Central memory CD8-positive, alpha-beta T cell (primary cell): Measurements from ENCODE around the gene ABCC1.

Experiments used
- ATAC-seq: fragments of 150-1000 bp; cut with Tn5 transposase; replicated peaks from 2 replicates; pipeline ENCODE4 v1.10.0; 2022; ENCODE audit warnings: mild to moderate bottlenecking, moderate FRiP score, moderate number of reproducible peaks; ENCODE audit not compliant: poor library complexity, severe bottlenecking; ENCODE audit errors: extremely low read depth
- DNase-seq, 2 donors: peaks; one replicate each; pipeline ENCODE4 v3.0.0; 2021; ENCODE audit warnings: low spot score in 2 of 2
- H3K27ac Mint-ChIP-seq: one replicate; pipeline ENCODE4 v1.8.0; 2022; ENCODE audit warnings: low read depth, mild to moderate bottlenecking, moderate library complexity, mixed read lengths
- H3K27me3 Mint-ChIP-seq: one replicate; pipeline ENCODE4 v1.8.0; 2022; ENCODE audit warnings: mixed read lengths
- H3K36me3 Mint-ChIP-seq: one replicate; pipeline ENCODE4 v1.8.0; 2022; ENCODE audit warnings: mild to moderate bottlenecking, moderate library complexity, mixed read lengths; ENCODE audit not compliant: insufficient read depth
- H3K4me1 Mint-ChIP-seq: one replicate; pipeline ENCODE4 v1.8.0; 2022; ENCODE audit warnings: mixed read lengths
- H3K4me3 Mint-ChIP-seq: one replicate; pipeline ENCODE4 v1.8.0; 2022; ENCODE audit warnings: mild to moderate bottlenecking, moderate library complexity, mixed read lengths
- H3K9me3 Mint-ChIP-seq: one replicate; pipeline ENCODE4 v1.8.0; 2022; ENCODE audit warnings: mixed read lengths

The ABCC1 gene

DNA sequence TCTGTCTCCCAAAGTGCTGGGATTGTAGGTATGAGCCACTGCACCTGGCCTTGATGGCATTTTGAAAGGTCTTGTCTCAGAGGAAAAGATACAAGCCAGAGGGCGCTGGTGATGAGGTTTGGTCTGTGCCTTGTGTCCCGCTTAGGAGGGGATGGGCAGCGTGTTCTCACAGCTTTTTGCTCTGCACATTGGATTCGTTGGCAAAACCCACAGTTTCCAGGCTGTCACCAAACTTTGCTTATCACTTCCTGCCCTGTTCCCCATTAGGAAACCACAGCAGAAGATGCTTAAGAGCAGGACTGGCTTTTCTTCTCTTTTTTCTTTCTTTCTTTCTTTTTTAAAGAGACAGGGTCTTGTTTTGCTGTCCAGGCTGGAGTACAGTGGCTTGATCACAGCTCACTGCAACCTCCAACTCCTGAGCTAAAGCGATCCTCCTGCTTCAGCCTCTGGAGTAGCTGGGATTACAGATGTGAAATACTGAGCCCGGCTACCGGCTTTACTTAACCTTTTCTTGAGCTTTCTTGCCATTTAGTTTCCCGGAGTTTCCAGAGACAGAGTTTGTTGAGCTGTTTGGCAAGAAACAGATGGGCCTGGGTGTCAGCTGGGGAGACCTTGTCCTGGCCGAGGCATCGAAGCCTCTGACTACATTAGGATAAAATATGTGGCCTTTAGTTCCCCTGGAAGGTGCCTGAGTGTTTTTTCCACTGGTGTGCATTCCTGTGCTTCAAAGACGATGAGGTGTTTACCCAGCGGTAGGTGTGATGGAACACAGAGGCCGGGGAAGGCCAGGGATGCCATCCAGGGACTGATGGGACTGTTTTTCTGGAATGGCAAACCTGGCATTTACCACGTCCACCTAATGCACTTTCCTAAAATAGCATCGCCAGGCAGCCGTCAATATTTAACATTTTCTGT is 112.9 kb downstream of the ABCC1 start:
- no peak overlapping the region for H3K4me3 Mint-ChIP-seq
- H3K36me3 Mint-ChIP-seq = peaks cover 23% of the 10 kb centered on the region
- no peaks in the 10 kb centered on the region for H3K27me3 Mint-ChIP-seq
- DNase-seq = no peak
- H3K9me3 Mint-ChIP-seq = no peaks in the 10 kb centered on the region
- no peak for ATAC-seq
- H3K4me1 Mint-ChIP-seq = peaks cover 17% of the 10 kb centered on the region
- no peak overlapping the region for H3K27ac Mint-ChIP-seq

DNA sequence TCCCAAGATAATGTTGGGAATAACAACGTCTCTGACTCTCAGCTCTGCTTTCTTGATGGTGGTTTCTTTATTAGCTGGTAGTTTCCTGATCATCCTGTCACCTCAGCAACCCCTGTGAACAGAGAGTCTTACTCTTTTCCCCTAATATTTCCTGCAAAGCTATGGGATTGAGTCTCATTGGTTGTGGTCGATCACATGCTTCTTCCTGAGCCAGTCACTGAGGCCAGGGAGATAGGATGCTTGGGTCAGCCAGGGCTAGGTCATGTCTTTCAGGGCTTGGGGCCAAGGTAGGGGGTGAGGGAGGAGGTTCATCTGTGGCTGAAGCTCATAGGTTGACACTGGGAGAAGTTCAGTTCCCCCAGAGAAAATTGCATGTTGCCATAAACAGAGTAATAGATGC is 114.3 kb downstream of the ABCC1 start:
- Mint-ChIP-seq H3K27ac (no peak overlapping the region), H3K4me3 (no peak overlapping the region), H3K4me1 (peaks cover 17% of the 10 kb centered on the region), H3K27me3 (no peaks in the 10 kb centered on the region), H3K9me3 (no peaks in the 10 kb centered on the region), H3K36me3 (peaks cover 22% of the 10 kb centered on the region)
- ATAC-seq (no peak), DNase-seq (no peak)

DNA sequence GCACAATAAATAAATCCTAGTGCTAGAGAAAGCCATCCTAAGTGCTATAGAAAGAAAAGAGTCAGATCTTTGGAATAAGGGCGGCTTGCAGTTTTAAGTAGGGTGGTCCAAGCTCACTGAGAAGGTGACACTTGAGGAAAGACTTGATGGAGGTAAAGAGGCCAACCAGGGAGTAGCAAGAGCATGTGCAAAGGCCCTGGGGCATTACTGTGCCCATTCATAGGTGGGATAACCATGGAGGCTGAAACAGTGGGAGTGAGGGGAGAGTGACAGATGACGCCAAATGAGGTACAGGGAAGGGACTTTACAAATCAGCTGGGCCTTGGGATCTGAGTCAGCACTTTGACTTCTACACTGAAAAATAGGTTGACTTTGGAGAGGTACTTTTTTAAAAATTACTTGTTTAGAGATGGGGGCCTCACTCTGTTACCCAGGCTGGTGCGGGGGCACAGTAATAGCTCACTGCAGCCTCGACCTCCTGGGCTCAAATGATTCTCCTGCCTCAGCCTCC is 115.5 kb downstream of the ABCC1 start:
- H3K36me3 Mint-ChIP-seq = peaks cover 28% of the 10 kb centered on the region
- H3K27ac Mint-ChIP-seq = no peak overlapping the region
- no peak overlapping the region for H3K4me3 Mint-ChIP-seq
- DNase-seq = no peak
- no peak for ATAC-seq
- H3K4me1 Mint-ChIP-seq = peaks cover 17% of the 10 kb centered on the region
- H3K9me3 Mint-ChIP-seq = no peaks in the 10 kb centered on the region
- no peaks in the 10 kb centered on the region for H3K27me3 Mint-ChIP-seq

DNA sequence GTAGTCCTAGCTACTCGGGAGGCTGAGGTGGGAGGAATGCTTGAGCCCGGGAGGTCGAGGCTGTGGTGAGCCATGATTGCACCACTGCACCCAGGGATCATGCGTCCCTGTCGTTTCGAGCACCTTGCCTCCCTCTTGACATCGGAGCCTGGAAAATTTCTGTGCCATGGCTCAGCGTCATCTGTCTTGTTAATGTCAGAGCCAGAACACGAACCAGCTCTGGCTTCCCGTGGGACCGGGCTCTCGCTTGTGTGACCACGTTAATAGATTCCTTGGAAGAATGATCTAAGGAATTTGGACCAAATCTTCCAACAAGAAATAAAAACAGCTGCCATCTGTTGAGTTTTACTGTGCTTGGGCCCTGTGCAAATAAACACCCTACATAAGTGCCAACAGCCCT is 117.7 kb downstream of the ABCC1 start:
- Mint-ChIP-seq H3K27ac (no peak overlapping the region), H3K4me3 (no peak overlapping the region), H3K4me1 (peaks cover 9% of the 10 kb centered on the region), H3K9me3 (no peaks in the 10 kb centered on the region), H3K27me3 (no peaks in the 10 kb centered on the region), H3K36me3 (peaks cover 31% of the 10 kb centered on the region)
- DNase-seq = no peak
- no peak for ATAC-seq

DNA sequence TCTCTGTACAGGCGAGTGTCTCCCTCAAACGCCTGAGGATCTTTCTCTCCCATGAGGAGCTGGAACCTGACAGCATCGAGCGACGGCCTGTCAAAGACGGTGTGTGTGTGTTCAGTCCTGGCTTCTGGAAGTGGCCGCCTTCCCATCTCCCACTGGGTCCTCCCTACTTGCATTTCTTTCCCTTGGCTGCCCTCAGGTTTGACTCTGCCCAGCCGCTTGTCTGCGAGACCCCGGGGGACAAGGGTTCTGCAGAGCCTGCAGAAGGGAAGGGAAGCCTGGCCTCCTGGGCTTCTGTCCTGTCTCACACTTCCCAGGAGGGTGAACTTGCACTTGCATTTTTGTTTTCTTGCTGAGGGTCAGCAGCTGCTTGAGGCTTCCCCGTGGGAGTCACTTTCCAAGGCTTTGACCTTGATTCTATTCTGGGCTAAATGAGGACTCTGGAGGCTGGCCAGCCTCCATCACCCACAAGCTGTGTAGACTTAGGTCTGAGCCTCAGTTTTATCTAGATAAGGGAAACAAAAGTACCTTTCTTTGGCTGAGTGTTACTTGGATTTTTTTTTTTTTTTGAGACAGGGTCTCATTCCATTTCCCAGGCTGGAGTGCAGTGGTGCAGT is 122.3 kb downstream of the ABCC1 start:
- DNase-seq (no peak), ATAC-seq (no peak)
- Mint-ChIP-seq H3K4me3 (no peak overlapping the region), H3K4me1 (peaks cover 8% of the 10 kb centered on the region), H3K36me3 (peaks cover 40% of the 10 kb centered on the region), H3K9me3 (no peaks in the 10 kb centered on the region), H3K27ac (no peak overlapping the region), H3K27me3 (no peaks in the 10 kb centered on the region)

DNA sequence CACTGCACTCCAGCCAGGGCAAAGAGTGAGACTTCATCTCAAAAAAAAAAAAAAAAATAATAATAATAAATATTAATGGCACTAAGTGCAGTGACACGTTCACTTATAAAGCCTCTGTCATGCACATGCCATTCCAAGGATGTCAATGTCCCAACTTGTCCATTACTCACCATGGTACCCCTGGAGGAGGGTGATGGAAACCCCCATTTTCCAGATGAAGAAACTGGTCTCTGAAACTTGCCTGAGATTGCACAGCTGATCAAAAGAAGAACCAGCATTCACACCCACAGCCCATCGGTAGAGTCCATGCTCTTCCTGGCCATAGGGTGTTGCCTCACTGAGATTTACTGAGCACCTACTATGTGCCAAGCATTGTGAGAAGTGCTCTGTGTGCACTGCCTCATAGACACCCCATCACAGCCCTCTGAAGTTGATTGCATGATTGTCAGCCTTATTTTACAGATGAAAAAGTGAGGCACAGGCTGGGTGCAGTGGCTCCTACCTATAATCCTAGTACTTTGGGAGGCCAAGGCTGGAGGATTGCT is 123.7 kb downstream of the ABCC1 start:
- Mint-ChIP-seq H3K27me3 (no peaks in the 10 kb centered on the region), H3K4me3 (no peak overlapping the region), H3K9me3 (no peaks in the 10 kb centered on the region), H3K4me1 (peaks cover 8% of the 10 kb centered on the region), H3K36me3 (peaks cover 42% of the 10 kb centered on the region), H3K27ac (peak overlapping the region; percentile 72)
- no peak for DNase-seq
- ATAC-seq = no peak

DNA sequence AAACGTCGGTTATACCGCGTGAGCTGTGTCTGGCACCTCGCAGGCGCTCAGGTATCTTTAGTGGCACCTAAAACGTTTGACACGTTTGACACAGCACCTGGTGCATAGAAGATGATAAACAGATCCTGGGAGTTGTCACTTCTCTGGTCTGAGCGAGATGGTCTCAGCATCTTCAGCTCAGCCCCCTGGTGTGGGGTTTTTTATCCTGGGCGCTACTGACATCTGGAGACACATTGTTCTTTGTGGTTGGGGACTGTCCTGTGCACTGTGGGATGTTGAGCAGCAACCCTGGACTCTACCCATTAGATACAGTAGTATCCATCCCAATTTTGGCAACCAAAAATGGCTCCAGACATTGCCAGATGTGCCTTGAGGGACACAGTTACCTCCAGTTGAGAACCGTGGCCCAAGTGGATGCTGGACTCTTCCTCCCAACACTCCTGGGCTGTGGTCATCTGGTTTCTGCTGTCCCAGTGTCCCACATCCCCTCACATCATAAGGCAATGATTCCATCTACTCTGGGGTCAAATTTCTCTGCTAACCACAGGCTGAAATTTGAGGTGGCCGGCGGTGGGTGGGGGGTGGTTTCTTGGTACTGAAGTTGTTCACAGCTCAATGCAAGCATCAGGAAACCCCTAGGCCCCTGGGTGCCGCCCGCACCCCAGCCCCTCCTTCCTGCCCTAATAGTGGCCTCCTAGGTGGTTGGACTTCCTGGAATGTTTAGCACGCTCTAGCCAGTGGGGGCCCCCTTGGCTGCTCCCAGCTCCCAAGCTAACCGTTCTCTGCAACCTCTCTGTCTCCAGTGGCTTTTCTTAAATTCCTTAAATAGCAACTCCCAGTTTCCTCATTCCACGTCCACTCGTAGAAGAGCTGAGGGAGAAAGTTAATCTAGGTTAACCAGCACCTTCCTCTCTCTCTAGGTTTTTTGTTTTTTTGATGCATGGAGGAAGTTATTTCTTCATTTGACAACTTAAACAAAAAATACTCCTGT is 124.8 kb downstream of the ABCC1 start:
- H3K27ac Mint-ChIP-seq = peak overlapping the region; percentile 72
- H3K36me3 Mint-ChIP-seq = peaks cover 46% of the 10 kb centered on the region
- DNase-seq = no peak
- ATAC-seq = no peak
- peaks cover 12% of the 10 kb centered on the region for H3K4me1 Mint-ChIP-seq
- no peaks in the 10 kb centered on the region for H3K9me3 Mint-ChIP-seq
- H3K27me3 Mint-ChIP-seq = no peaks in the 10 kb centered on the region
- H3K4me3 Mint-ChIP-seq = no peak overlapping the region

DNA sequence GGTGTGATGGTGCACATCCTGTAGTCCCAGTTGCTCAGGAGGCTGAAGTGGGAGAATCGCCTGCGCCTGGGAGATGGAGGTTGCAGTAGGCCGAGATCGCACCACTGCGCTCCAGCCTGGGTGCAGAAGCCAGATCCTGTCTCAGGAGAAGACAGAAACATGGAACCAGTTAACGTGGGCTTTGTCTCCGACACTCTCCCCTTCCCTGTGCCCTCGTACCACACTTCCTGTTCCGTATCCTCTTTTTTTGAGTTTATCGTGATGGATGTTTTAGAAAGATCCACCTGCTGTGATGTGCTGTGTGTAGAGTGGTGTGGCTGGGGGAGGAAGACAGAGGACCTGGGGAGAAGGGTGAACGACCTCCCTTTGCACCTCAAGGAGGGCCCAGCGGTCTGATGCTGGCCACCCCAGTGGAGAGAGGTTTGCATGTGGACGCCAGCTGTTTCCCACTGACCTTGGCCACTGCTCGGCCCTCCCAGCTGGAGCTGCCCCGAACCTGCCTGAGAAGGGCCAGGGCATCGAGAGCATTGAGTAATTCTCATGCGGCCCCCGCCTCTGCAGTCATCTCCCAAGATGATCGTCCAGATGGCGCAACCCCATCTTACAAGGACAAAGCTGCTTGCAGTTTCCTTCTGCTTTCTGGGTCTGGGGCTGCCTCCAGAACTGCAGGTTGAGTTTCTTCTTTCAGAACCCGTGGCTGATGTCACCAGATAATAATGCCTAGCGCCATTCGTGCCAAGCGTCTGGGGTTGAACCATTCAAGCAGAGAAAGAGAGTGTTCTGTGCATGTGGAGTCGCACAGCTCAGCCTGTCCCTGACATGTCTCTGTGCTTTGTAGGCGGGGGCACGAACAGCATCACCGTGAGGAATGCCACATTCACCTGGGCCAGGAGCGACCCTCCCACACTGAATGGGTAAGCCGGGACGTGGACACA is 126.3 kb downstream of the ABCC1 start:
- H3K9me3 Mint-ChIP-seq = no peaks in the 10 kb centered on the region
- H3K27me3 Mint-ChIP-seq = no peaks in the 10 kb centered on the region
- no peak for DNase-seq
- peaks cover 13% of the 10 kb centered on the region for H3K4me1 Mint-ChIP-seq
- no peak overlapping the region for H3K27ac Mint-ChIP-seq
- no peak overlapping the region for H3K4me3 Mint-ChIP-seq
- ATAC-seq = peak; percentile 24
- peaks cover 41% of the 10 kb centered on the region for H3K36me3 Mint-ChIP-seq

DNA sequence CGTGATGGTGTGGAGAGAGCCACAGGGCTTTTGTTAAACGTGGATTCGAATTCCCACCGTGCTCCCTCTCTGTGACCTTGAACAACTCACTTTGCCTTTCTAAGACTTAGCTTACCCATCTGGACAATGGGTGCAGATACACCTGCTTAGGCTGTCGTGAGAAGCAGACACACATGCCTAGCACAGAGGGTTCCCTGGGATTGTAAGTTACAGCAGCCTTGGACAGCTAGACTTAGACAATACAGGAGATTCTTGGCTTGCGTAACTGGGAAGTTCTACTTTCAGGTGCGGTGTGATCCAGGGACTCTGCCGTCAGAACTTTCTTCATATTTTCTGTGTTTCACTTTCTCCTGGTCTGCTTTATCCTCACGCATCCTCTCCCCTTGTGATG is 127.0 kb downstream of the ABCC1 start:
- DNase-seq = no peak
- Mint-ChIP-seq H3K9me3 (no peaks in the 10 kb centered on the region), H3K4me3 (no peak overlapping the region), H3K27me3 (no peaks in the 10 kb centered on the region), H3K4me1 (peaks cover 13% of the 10 kb centered on the region), H3K27ac (peak overlapping the region; percentile 10), H3K36me3 (peaks cover 38% of the 10 kb centered on the region)
- no peak for ATAC-seq

DNA sequence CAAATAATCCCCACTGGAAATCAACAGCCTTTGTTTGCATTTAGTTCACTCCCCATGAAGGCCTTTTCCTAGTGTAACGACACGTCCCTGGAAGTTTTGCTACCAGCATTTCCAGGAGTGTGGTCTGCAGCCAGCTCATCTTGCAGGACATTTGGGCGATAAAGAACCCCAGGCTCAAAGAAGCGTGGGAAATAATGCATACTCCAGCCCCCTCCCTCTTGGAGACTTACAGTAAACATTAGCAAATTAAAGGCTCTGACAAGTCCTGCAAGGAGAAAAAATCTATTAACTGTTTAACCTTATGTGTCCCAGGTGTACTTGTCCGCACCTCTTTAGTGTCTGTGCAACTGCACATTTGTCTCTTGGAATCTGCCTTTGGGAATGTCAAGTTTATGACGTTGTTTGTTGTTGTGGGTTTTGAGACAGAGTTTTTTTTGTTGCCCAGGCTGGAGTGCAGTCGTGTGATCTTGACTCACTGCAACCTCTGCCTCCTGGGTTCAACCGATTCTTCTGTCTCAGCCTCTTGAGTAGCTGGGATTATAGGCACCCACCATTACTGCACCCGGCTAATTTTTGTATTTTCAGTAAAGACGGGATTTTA is 131.1 kb downstream of the ABCC1 start:
- no peak for DNase-seq
- ATAC-seq = no peak
- Mint-ChIP-seq H3K4me1 (peaks cover 5% of the 10 kb centered on the region), H3K27me3 (no peaks in the 10 kb centered on the region), H3K4me3 (no peak overlapping the region), H3K36me3 (peaks cover 41% of the 10 kb centered on the region), H3K27ac (no peak overlapping the region), H3K9me3 (no peaks in the 10 kb centered on the region)

DNA sequence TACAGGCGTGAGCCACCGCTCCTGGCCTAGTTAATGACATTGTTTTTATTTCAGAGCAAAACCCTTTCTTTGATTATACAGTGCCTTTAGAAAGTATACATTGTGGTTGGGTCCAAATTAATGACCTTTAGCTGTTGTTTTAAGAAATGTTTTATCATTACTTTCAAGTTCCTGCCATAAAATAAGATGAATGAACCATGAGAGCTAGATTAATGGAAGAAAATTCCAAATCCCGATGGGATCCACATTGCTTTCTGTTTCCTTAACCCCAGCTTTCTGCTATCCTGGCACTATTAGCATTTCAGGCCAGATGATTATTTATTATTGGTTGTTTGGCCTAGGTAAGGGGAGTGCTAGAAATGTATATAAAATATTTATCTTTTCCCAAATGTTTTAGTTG is 131.7 kb downstream of the ABCC1 start:
- Mint-ChIP-seq H3K9me3 (no peaks in the 10 kb centered on the region), H3K27me3 (no peaks in the 10 kb centered on the region), H3K4me1 (peaks cover 5% of the 10 kb centered on the region), H3K27ac (no peak overlapping the region), H3K4me3 (no peak overlapping the region), H3K36me3 (peaks cover 36% of the 10 kb centered on the region)
- ATAC-seq (no peak), DNase-seq (no peak)
